IMR-90 (cell line): ENCODE measurements around the gene TRUB2. TPM values are rescaled to one million over a fixed set of nuclear protein-coding genes. Genes with fewer than 3 reads are reported as not detected.

Experiments used
- ATAC-seq: fragments of 200-7000 bp; cut with Tn5 transposase; 2 replicates; pipeline ENCODE4 v1.9.1; 2020; ENCODE audit warnings: low read depth, mild to moderate bottlenecking, moderate library complexity
- BruUV-seq: library from RNA; stranded (reverse); fragments of 400-500 nt; replicated peaks from 2 replicates; lab custom pipeline; 2021; lab: Mats Ljungman, UMichigan
- CTCF ChIA-PET: fragments of 300-600 bp; formaldehyde crosslinking; extraction: SDS; loops from one replicate; lab custom pipeline; 2021; ENCODE audit warnings: antibody characterized with exemption; lab: Yijun Ruan, JAX
- POLR2A ChIA-PET: fragments of 300-600 bp; sonication (Branson Sonifier 250); formaldehyde crosslinking; loops from one replicate; lab custom pipeline; 2022; ENCODE audit warnings: antibody characterized with exemption; ENCODE audit not compliant: unreplicated experiment; lab: Charles Lee
- DNase-seq: peaks from one replicate; pipeline ENCODE4 v3.0.0; 2013
- H2AFZ ChIP-seq: replicated peaks from 2 replicates; pipeline ENCODE3; 2013; ENCODE audit warnings: low read length, mild to moderate bottlenecking; ENCODE audit not compliant: poor library complexity
- H2AK5ac ChIP-seq: 2 replicates; pipeline ENCODE4 v1.6.1; 2013; ENCODE audit warnings: low read depth, low read length, inconsistent platforms
- H2AK9ac ChIP-seq: replicated peaks from 2 replicates; pipeline ENCODE3; 2013; ENCODE audit warnings: mild to moderate bottlenecking, low read depth, low read length, moderate library complexity; ENCODE audit not compliant: poor library complexity
- H2BK120ac ChIP-seq: 2 replicates; pipeline ENCODE4 v1.6.1; 2013; ENCODE audit warnings: low read depth, low read length, inconsistent platforms
- H2BK15ac ChIP-seq: 3 replicates; pipeline ENCODE4 v1.6.1; 2013; ENCODE audit warnings: low read depth, low read length, inconsistent platforms
- H2BK20ac ChIP-seq: 2 replicates; pipeline ENCODE4 v1.6.1; 2013; ENCODE audit warnings: low read depth, mild to moderate bottlenecking, inconsistent platforms, low read length, moderate library complexity
- H2BK5ac ChIP-seq: 2 replicates; pipeline ENCODE4 v1.6.1; 2013; ENCODE audit warnings: mild to moderate bottlenecking, low read depth, low read length, inconsistent platforms; ENCODE audit not compliant: poor library complexity, severe bottlenecking
- H3K14ac ChIP-seq: replicated peaks from 2 replicates; pipeline ENCODE4 v1.6.1; 2013; ENCODE audit warnings: low read depth, low read length, inconsistent platforms
- H3K18ac ChIP-seq: 2 replicates; pipeline ENCODE4 v1.6.1; 2013; ENCODE audit warnings: low read depth, low read length, control low read depth
- H3K23ac ChIP-seq: 2 replicates; pipeline ENCODE4 v1.6.1; 2013; ENCODE audit warnings: low read depth, low read length, inconsistent platforms
- H3K27ac ChIP-seq: 2 replicates; pipeline ENCODE4 v1.5.1; 2013; ENCODE audit warnings: mild to moderate bottlenecking, control low read depth, low read length; ENCODE audit not compliant: insufficient read depth
- H3K27me3 ChIP-seq: 2 replicates; pipeline ENCODE4 v1.6.1; 2013; ENCODE audit warnings: low read length; ENCODE audit not compliant: control insufficient read depth, insufficient read depth
- H3K36me3 ChIP-seq: 2 replicates; pipeline ENCODE4 v1.6.1; 2013; ENCODE audit warnings: low read length, mixed read lengths; ENCODE audit not compliant: control insufficient read depth, insufficient read depth
- H3K4ac ChIP-seq: 2 replicates; pipeline ENCODE4 v1.6.1; 2013; ENCODE audit warnings: low read depth, low read length, inconsistent platforms
- H3K4me1 ChIP-seq: 2 replicates; pipeline ENCODE4 v1.6.1; 2013; ENCODE audit warnings: low read length, mixed read lengths; ENCODE audit not compliant: control insufficient read depth, insufficient read depth
- H3K4me2 ChIP-seq: 2 replicates; pipeline ENCODE4 v1.6.1; 2013; ENCODE audit warnings: low read depth, mild to moderate bottlenecking, control low read depth, low read length, moderate library complexity
- H3K4me3 ChIP-seq: 2 replicates; pipeline ENCODE4 v1.5.1; 2013; ENCODE audit warnings: low read depth, mild to moderate bottlenecking, control low read depth, low read length, moderate library complexity; ENCODE audit not compliant: insufficient read depth
- H3K56ac ChIP-seq: 2 replicates; pipeline ENCODE4 v1.6.1; 2013; ENCODE audit warnings: low read length, inconsistent platforms; ENCODE audit not compliant: insufficient read depth; ENCODE audit errors: extremely low read depth
- H3K79me1 ChIP-seq, 2 experiments: 2 replicates each; pipeline ENCODE4 v1.6.1; 2013; ENCODE audit warnings: low read length in 2 of 2, inconsistent platforms in 1 of 2, low read depth in 1 of 2
- H3K9ac ChIP-seq: 2 replicates; pipeline ENCODE4 v1.6.1; 2013; ENCODE audit warnings: low read depth, low read length, control low read depth
- H3K9me1 ChIP-seq: 2 replicates; pipeline ENCODE4 v1.6.1; 2013; ENCODE audit warnings: low read length, inconsistent platforms; ENCODE audit not compliant: insufficient read depth
- H3K9me3 ChIP-seq: 2 replicates; pipeline ENCODE4 v1.6.1; 2013; ENCODE audit warnings: low read length; ENCODE audit not compliant: control insufficient read depth, insufficient read depth
- H4K20me1 ChIP-seq: 2 replicates; pipeline ENCODE4 v1.6.1; 2013; ENCODE audit warnings: low read length, inconsistent platforms; ENCODE audit not compliant: insufficient read depth
- H4K5ac ChIP-seq: 2 replicates; pipeline ENCODE4 v1.6.1; 2013; ENCODE audit warnings: mild to moderate bottlenecking, low read depth, low read length, control low read depth
- H4K8ac ChIP-seq, 2 experiments: 2 replicates each; pipeline ENCODE4 v1.6.1; 2013; ENCODE audit warnings: low read depth in 2 of 2, low read length in 2 of 2, control low read depth in 1 of 2, inconsistent platforms in 1 of 2
- H4K91ac ChIP-seq: 2 replicates; pipeline ENCODE4 v1.6.1; 2013; ENCODE audit warnings: low read depth, low read length, inconsistent platforms; ENCODE audit not compliant: insufficient read depth
- NFE2L2 ChIP-seq: fragments of 150-350 bp; IDR thresholded peaks from 2 replicates; pipeline ENCODE4 v1.6.1; 2016; ENCODE audit warnings: low read depth, mild to moderate bottlenecking, low read length
- POLR2A ChIP-seq: IDR thresholded peaks from 2 replicates; pipeline ENCODE4 v1.6.1; 2012; ENCODE audit warnings: mild to moderate bottlenecking, low read depth, low read length
- SMC3 ChIP-seq: fragments of 150-350 bp; IDR thresholded peaks from 2 replicates; pipeline ENCODE4 v1.6.1; 2016; ENCODE audit warnings: low read depth, mild to moderate bottlenecking, antibody characterized with exemption, low read length, moderate library complexity
- WGBS, 2 experiments: methylation state at CpG; one replicate each; pipeline versions ENCODE4 v1.1.5 to v1.1.7; 2013; ENCODE audit warnings: missing lambda C conversion rate in 2 of 2; ENCODE audit not compliant: insufficient read length in 1 of 2; ENCODE audit errors: extremely low coverage in 2 of 2; 5-methylcytosine and 5-hydroxymethylcytosine counted together
- dilution Hi-C: fragments of 300-500 bp; cut with HindIII; formaldehyde crosslinking; loops from one replicate; pipeline ENCODE4 v1.14.3; 2018; ENCODE audit warnings: low sequenced_read_pairs; ENCODE audit not compliant: unreplicated experiment
- in situ Hi-C: fragments of 300-500 bp; cut with MboI; formaldehyde crosslinking; loops from 3 replicates; pipeline ENCODE4 v1.14.3; 2019; ENCODE audit warnings: low sequenced_read_pairs, inconsistent platforms, mixed read lengths
- intact Hi-C: fragments of 100-400 bp; cut with micrococcal nuclease; formaldehyde crosslinking; loops from 2 replicates; pipeline ENCODE4 v1.10.0; 2022
- polyA plus RNA-seq, 3 experiments: library from polyadenylated mRNA; depleted of rRNA; stranded (reverse); fragments of >200 nt; gene quantifications; 2 replicates each; pipeline ENCODE4 v1.2.3, GENCODE V29; 2012; ENCODE audit warnings: low replicate concordance in 1 of 3
- total RNA-seq: library from RNA; depleted of rRNA; stranded (reverse); fragments of >200 nt; gene quantifications from 2 replicates; pipeline ENCODE4 v1.2.3, GENCODE V29; 2012
- TF ChIP-seq, protein P1 (sequence below): fragments of 150-350 bp; IDR thresholded peaks from 2 replicates; pipeline ENCODE4 v1.6.1; 2016; ENCODE audit warnings: low read depth, mild to moderate bottlenecking, low read length, moderate library complexity, borderline replicate concordance

TRUB2 gene
- total and polyA plus RNA-seq, 2 of the 4 experiments (the other 2 are of a cell fraction) = 18.0 to 21.3 TPM

DNA sequence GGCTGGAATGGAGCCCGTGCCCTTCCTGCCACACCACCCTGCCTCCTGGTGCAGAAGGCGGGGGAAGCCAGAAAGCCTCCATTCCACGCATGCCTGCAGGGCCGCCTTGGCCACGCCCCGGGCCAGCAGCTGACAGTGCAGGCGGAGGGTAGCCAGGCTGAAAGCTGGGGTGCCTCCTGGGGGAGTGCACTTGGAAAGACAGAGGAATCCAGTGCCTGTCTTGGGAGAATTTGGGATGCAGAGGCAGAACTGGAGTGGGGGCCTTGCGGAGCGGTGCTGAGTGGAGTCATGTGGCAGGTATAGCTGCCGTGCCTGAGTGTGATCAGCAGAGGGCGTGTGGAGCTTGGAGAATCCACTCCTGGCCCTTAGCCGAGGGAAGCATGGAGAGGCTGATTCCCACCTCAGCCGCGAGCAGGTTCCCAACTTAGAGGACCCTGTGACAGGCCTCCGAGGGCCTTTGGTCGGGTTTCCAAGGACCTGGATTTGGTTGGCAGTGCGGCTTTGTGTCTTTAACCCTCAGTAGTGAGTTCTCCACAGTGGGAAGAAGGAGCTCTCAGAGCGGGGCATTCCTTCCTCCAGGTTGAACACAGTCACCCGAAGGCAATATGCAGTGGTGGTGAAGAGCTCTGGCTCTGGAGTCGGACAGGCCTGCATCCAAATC is 39.9 kb upstream of the TRUB2 start (continued):
- no peak for TF ChIP-seq NFE2L2

- no peak for DNase-seq
- Histone ChIP-seq H2BK15ac (no peak overlapping the region), H2AFZ (peak overlapping the region; percentile 96), H3K27me3 (no peaks in the 10 kb centered on the region), H2BK20ac (no peak overlapping the region), H2BK120ac (peak overlapping the region; percentile 53), H2AK9ac (peak overlapping the region; percentile 81), H3K4me3 (no peak overlapping the region), H3K27ac (peak overlapping the region; percentile 31), H3K23ac (peak overlapping the region; percentile 25; the same call in 1 of the 2 replicates), H3K9ac (no peak overlapping the region), H3K36me3 (0 out of 2 replicates have a peak, but pooled peaks cover 4% of the 10 kb centered on the region), H4K8ac (peak overlapping the region; percentile 24 to 75; a peak in 3 of 4 replicates), H3K4me2 (peak overlapping the region; percentile 71; the same call in 1 of the 2 replicates), H3K18ac (no peak overlapping the region), H3K14ac (peak overlapping the region; percentile 32), H4K20me1 (no peaks in the 10 kb centered on the region), H2BK5ac (no peak overlapping the region), H2AK5ac (peak overlapping the region; percentile 84; the same call in 1 of the 2 replicates), H3K56ac (no peak overlapping the region), H3K9me3 (no peaks in the 10 kb centered on the region), H3K9me1 (peaks cover 8% of the 10 kb centered on the region), H3K79me1 (no peaks in the 10 kb centered on the region; a peak in 1 of 4 replicates), H3K4me1 (peaks cover 10% of the 10 kb centered on the region; the same call in 1 of the 2 replicates), H3K4ac (peak overlapping the region; percentile 82), H4K5ac (peak overlapping the region; percentile 34), H4K91ac (peak overlapping the region; percentile 36; the same call in 1 of the 2 replicates)
- 89% methylated on average over 3 of the region's 14 CpGs; no CpG with 5 or more reads in 1 of the 2 experiments for WGBS, 2 experiments
- ChIA-PET POLR2A (interaction anchor here (1.4 kb wide), 1 partner anchor 10 kb away, joined by 5 read pairs; the partner anchor contains the start of gene URM1), CTCF (interaction anchor here (0.5 to 1.7 kb wide), 6 partner anchors 20 to 77 kb away, joined by 3 to 8 read pairs (median 4); no protein-coding TSS in a partner anchor)
- TF ChIP-seq, protein P1, sequence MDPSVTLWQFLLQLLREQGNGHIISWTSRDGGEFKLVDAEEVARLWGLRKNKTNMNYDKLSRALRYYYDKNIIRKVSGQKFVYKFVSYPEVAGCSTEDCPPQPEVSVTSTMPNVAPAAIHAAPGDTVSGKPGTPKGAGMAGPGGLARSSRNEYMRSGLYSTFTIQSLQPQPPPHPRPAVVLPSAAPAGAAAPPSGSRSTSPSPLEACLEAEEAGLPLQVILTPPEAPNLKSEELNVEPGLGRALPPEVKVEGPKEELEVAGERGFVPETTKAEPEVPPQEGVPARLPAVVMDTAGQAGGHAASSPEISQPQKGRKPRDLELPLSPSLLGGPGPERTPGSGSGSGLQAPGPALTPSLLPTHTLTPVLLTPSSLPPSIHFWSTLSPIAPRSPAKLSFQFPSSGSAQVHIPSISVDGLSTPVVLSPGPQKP = no peak
- TF ChIP-seq POLR2A (no peak), SMC3 (no peak)
- peak; percentile 35 for ATAC-seq
- intact Hi-C loops (no loop called here), in situ Hi-C loops (no loop called here), dilution Hi-C loops (no loop called here)
- no TSS peak for BruUV-seq
Observed at GRCh38 chr9:128361296-128361985, 39.2 kb upstream of the TRUB2 start.
